K562 (cell line): ENCODE results near the gene CDK4. TPM values are rescaled to one million over a fixed set of nuclear protein-coding genes. Genes with fewer than 3 reads are reported as not detected.

Source experiments
- ATAC-seq: fragments of 200-7000 bp; cut with Tn5 transposase; 3 replicates; pipeline ENCODE4 v1.9.1; 2020; ENCODE audit warnings: moderate library complexity
- BruUV-seq: library from RNA; stranded (reverse); fragments of 400-500 nt; replicated peaks from 2 replicates; lab custom pipeline; 2021; lab: Mats Ljungman, UMichigan
- CTCF ChIA-PET: fragments of 300-600 bp; formaldehyde crosslinking; extraction: SDS; loops from one replicate; lab custom pipeline; 2021; ENCODE audit warnings: low intra/inter-chr PET ratio; lab: Yijun Ruan, JAX
- POLR2A ChIA-PET: fragments of 300-600, 350-650 bp; sonication (Branson Sonifier 250); formaldehyde crosslinking; extraction: SDS; loops from one replicate; lab custom pipeline; 2021; ENCODE audit warnings: antibody characterized with exemption, inconsistent platforms; lab: Yijun Ruan, JAX
- DNase-seq, 4 experiments: peaks; one replicate each; pipeline versions ENCODE4 v3.0.0 to v3.0.0-alpha.2; 2011 to 2018; ENCODE audit warnings: low spot score in 3 of 4, mixed read lengths in 3 of 4; ENCODE audit errors: extremely low read depth in 1 of 4
- FAIRE-seq: peaks from 2 replicates; lab custom pipeline; 2011; peaks lifted over from hg19 to GRCh38; lab: Jason Lieb, UNC
- H2AFZ ChIP-seq: 2 replicates; pipeline ENCODE4 v1.6.0; 2011; ENCODE audit warnings: low read depth, low read length, control low read depth, inconsistent platforms
- H3K27ac ChIP-seq: fragments of 200-600 bp; 3 replicates; pipeline ENCODE4 v1.8.0; 2011; ENCODE audit warnings: low read depth, mild to moderate bottlenecking, control low read depth, inconsistent platforms, low read length, moderate library complexity, mixed read lengths; ENCODE audit errors: extremely low read depth
- H3K27me3 ChIP-seq, 2 experiments: fragments of 300-600 bp in 1 of 2; 2 replicates in 1 of 2; 3 replicates in 1 of 2; pipeline versions ENCODE4 v1.6.0 to v1.8.0; 2011; ENCODE audit warnings: inconsistent platforms in 2 of 2, low read length in 2 of 2, mild to moderate bottlenecking in 1 of 2, mixed read lengths in 1 of 2, moderate library complexity in 1 of 2; ENCODE audit not compliant: control insufficient read depth in 2 of 2, insufficient read depth in 2 of 2
- H3K36me3 ChIP-seq: fragments of 300-600 bp; 3 replicates; pipeline ENCODE4 v1.8.0; 2011; ENCODE audit warnings: mild to moderate bottlenecking, low read length, inconsistent platforms; ENCODE audit not compliant: control insufficient read depth, insufficient read depth
- H3K4me1 ChIP-seq, 2 experiments: fragments of 200-600 bp in 1 of 2; replicated peaks in 1 of 2; 2 replicates in 1 of 2; 3 replicates in 1 of 2; pipeline versions ENCODE4 v1.5.1 to v1.8.0; 2011; ENCODE audit warnings: inconsistent platforms in 2 of 2, low read length in 2 of 2, mild to moderate bottlenecking in 1 of 2, mixed read lengths in 1 of 2, moderate library complexity in 1 of 2; ENCODE audit not compliant: control insufficient read depth in 2 of 2, insufficient read depth in 2 of 2
- H3K4me2 ChIP-seq: 2 replicates; pipeline ENCODE4 v1.6.1; 2011; ENCODE audit warnings: low read length, control low read depth, inconsistent platforms, mixed read lengths; ENCODE audit not compliant: insufficient read depth
- H3K4me3 ChIP-seq: fragments of 200-600 bp; sonication (generic), shearing (Covaris generic); 2 replicates; pipeline ENCODE4 v1.5.1; 2016; ENCODE audit warnings: control low read depth, inconsistent platforms
- H3K79me2 ChIP-seq: fragments of 200-600 bp; 3 replicates; pipeline ENCODE4 v1.8.0; 2011; ENCODE audit warnings: low read length, inconsistent platforms; ENCODE audit not compliant: control insufficient read depth, insufficient read depth
- H3K9ac ChIP-seq, 2 experiments: 2 replicates each; pipeline versions ENCODE4 v1.6.0 to v1.6.1; 2011; ENCODE audit warnings: low read depth in 2 of 2, low read length in 2 of 2, control low read depth in 1 of 2, inconsistent platforms in 1 of 2, mild to moderate bottlenecking in 1 of 2, mixed read lengths in 1 of 2; ENCODE audit not compliant: insufficient read depth in 1 of 2
- H3K9me1 ChIP-seq: one replicate; pipeline ENCODE4 v1.6.0; 2011; ENCODE audit warnings: inconsistent platforms, mild to moderate bottlenecking, low read length, moderate library complexity; ENCODE audit not compliant: control insufficient read depth, insufficient read depth
- H3K9me3 ChIP-seq: replicated peaks from 2 replicates; pipeline ENCODE4 v1.5.1; 2011; ENCODE audit warnings: low read depth, low read length, inconsistent platforms; ENCODE audit not compliant: control insufficient read depth, insufficient read depth
- H4K20me1 ChIP-seq: replicated peaks from 2 replicates; pipeline ENCODE4 v1.6.1; 2011; ENCODE audit warnings: low read length, inconsistent platforms, mixed read lengths; ENCODE audit not compliant: control insufficient read depth, insufficient read depth
- CAMTA2 ChIP-seq: fragments of 250-450 bp; sonication (Bioruptor Pico); conservative IDR thresholded peaks from 2 replicates; pipeline ENCODE4 v1.5.1; 2022
- CEBPG ChIP-seq, 3 experiments: fragments of 200-800 bp in 1 of 3; sonication (Bioruptor generic) in 1 of 3; sonication (generic) in 1 of 3; formaldehyde crosslinking in 1 of 3; IDR thresholded peaks in 2 of 3; conservative IDR thresholded peaks in 1 of 3; 2 replicates each; pipeline versions ENCODE4 v1.6.1 to v1.8.0; 2016 to 2022; ENCODE audit warnings: missing compliant biosample characterization in 2 of 3, missing genetic modification characterization in 2 of 3, mild to moderate bottlenecking in 1 of 3, missing genetic modification reagents in 1 of 3
- E2F6 ChIP-seq, 2 experiments: IDR thresholded peaks; 2 replicates each; pipeline ENCODE4 v1.6.1; 2011; ENCODE audit warnings: borderline replicate concordance in 1 of 2, control low read depth in 1 of 2, low read depth in 1 of 2, low read length in 1 of 2, mild to moderate bottlenecking in 1 of 2, mixed read lengths in 1 of 2, moderate library complexity in 1 of 2; ENCODE audit not compliant: insufficient read depth in 1 of 2, insufficient read length in 1 of 2, poor library complexity in 1 of 2, severe bottlenecking in 1 of 2; ENCODE audit errors: extremely low read depth in 1 of 2
- RBFOX2 ChIP-seq: fragments of 200-400 bp; formaldehyde crosslinking; IDR thresholded peaks from 2 replicates; pipeline ENCODE4 v1.6.1; 2017; ENCODE audit warnings: low read depth, mild to moderate bottlenecking, low read length, moderate library complexity
- THRAP3 ChIP-seq: fragments of 450-650 bp; IDR thresholded peaks from 2 replicates; pipeline ENCODE4 v1.6.1; 2016; ENCODE audit warnings: mild to moderate bottlenecking, inconsistent platforms, borderline replicate concordance
- ZNF740 ChIP-seq, 3 experiments: fragments of 200-800 bp in 1 of 3; sonication (Bioruptor generic) in 1 of 3; sonication (generic) in 1 of 3; formaldehyde crosslinking in 1 of 3; IDR thresholded peaks; 2 replicates each; pipeline versions ENCODE4 v1.6.1 to v1.8.0; 2016 to 2022; ENCODE audit warnings: mild to moderate bottlenecking in 2 of 3, missing compliant biosample characterization in 2 of 3, missing genetic modification characterization in 2 of 3, missing genetic modification reagents in 1 of 3
- WGBS: fragments of 100-300 bp; shearing (Covaris generic); methylation state at CpG from one replicate; pipeline ENCODE4 v1.1.6; 2016; ENCODE audit warnings: low coverage, mixed read lengths; ENCODE audit not compliant: insufficient coverage; ENCODE audit errors: missing lambda C conversion rate; 5-methylcytosine and 5-hydroxymethylcytosine counted together
- in situ Hi-C: fragments of 300-500 bp; cut with MboI; formaldehyde crosslinking; loops from 4 replicates; pipeline ENCODE4 v1.15.0; 2018; ENCODE audit warnings: inconsistent platforms, mixed read lengths
- intact Hi-C: fragments of 100-400 bp; cut with micrococcal nuclease; formaldehyde crosslinking; loops from 2 replicates; pipeline ENCODE4 v1.14.2; 2022
- polyA plus RNA-seq, 8 experiments: library from polyadenylated mRNA; depleted of rRNA in 4 of 8; stranded (reverse) in 5 of 8; unstranded in 3 of 8; fragments of >200 nt; fragmentation: Nextera tagmentation in 2 of 8; fragmentation: Illumina TruSeq in 1 of 8; extraction: Ambion mirVana in 2 of 8; extraction: Trizol in 1 of 8; gene quantifications; 2 replicates each; pipeline versions ENCODE4 v1.2.1 to v1.2.3, GENCODE V29; 2011 to 2014; ENCODE audit warnings: inconsistent platforms in 1 of 8, missing spikeins in 1 of 8
- total RNA-seq, 7 experiments: library from RNA; depleted of rRNA in 6 of 7; stranded (reverse); fragments of >200 nt in 6 of 7; fragmentation: Illumina TruSeq in 2 of 7; extraction: Trizol in 2 of 7; gene quantifications; 2 replicates each; pipeline versions ENCODE4 v1.2.1 to v1.2.3, GENCODE V29; 2011 to 2021; ENCODE audit warnings: low replicate concordance in 1 of 7

The CDK4 gene
- total and polyA plus RNA-seq, 9 of the 15 experiments (the other 6 are each of a cell fraction or from before 2014, with no cell fraction given) = 37.8 to 436 (median 238) TPM

- ATAC-seq = no peak
- no peaks in the 10 kb centered on the region; a peak in 1 of 5 replicates for H3K27me3 ChIP-seq
- H3K4me3 ChIP-seq = peak overlapping the region; percentile 66
- DNase-seq = no peak
- in situ Hi-C loops = no loop called here
- H3K36me3 ChIP-seq = peaks cover 56% of the 10 kb centered on the region
- 53% methylated on average over 15 of the region's 15 CpGs for WGBS
- FAIRE-seq = no peak
- H3K9me1 ChIP-seq = no peaks in the 10 kb centered on the region
- H3K4me2 ChIP-seq = peak overlapping the region; percentile 99
- POLR2A ChIA-PET = interaction anchor here (0.6 to 0.7 kb wide), 2 partner anchors 142 to 238 kb away, joined by 3 read pairs; no protein-coding TSS in a partner anchor
- no peaks in the 10 kb centered on the region for H4K20me1 ChIP-seq
- H3K27ac ChIP-seq = peak overlapping the region; percentile 96
- H3K9ac ChIP-seq = peak overlapping the region; percentile 97
- H2AFZ ChIP-seq = no peak overlapping the region
- CTCF ChIA-PET = no interaction called here
- H3K9me3 ChIP-seq = no peaks in the 10 kb centered on the region
- peaks cover 39% of the 10 kb centered on the region for H3K79me2 ChIP-seq
- BruUV-seq = no TSS peak
- peaks cover 25 to 40% of the 10 kb centered on the region in 2 experiments for H3K4me1 ChIP-seq
- intact Hi-C loops = no loop called here
- TF ChIP-seq ZNF740 (CRISPR knock-in tag; IDR thresholded peaks at IDR 0.05) = 0 out of 2 replicates have a peak, but pooled peaks have one; percentile 9
- no peak for TF ChIP-seq ZNF740 (tag; IDR thresholded peaks at IDR 0.05)
- peak; percentile 34; the same call in 1 of the 2 replicates for TF ChIP-seq RBFOX2
- TF ChIP-seq CAMTA2 (CRISPR knock-in tag) = no peak
- TF ChIP-seq E2F6 (IDR thresholded peaks at IDR 0.05; ENCODE audit: borderline replicate concordance in 1 of 2, extremely low read depth in 1 of 2, insufficient read depth in 1 of 2, insufficient read length in 1 of 2, low read depth in 1 of 2, low read length in 1 of 2, poor library complexity in 1 of 2, severe bottlenecking in 1 of 2) = peak in 1 of 2 experiments; percentile 9
- TF ChIP-seq THRAP3 = 0 out of 2 replicates have a peak, but pooled peaks have one; percentile 13
- TF ChIP-seq CEBPG (CRISPR knock-in tag; IDR thresholded peaks at IDR 0.05) = peak; percentile 29; the same call in 1 of the 2 replicates
- TF ChIP-seq CEBPG (tag; conservative IDR thresholded peaks at IDR 0.05 in 1 of 2, IDR thresholded peaks at IDR 0.05 in 1 of 2) = no peak
Measured at GRCh38 chr12:57750561-57751431, 1.3 kb downstream of the CDK4 start.
